Activated naive CD4-positive, alpha-beta T cell treated with anti-CD3 and anti-CD28 coated beads, Interleukin-2, amount 50 U/mL, for 72 hours (primary cell): Measurements from ENCODE around the gene RNF183. TPM values are rescaled to one million over a fixed set of nuclear protein-coding genes. Genes with fewer than 3 reads are reported as not detected.

Experiments
- ATAC-seq, 2 donors: fragments of 150-1000 bp; cut with Tn5 transposase; 2 replicates each; pipeline ENCODE4 v1.10.0; 2021; ENCODE audit warnings: mild to moderate bottlenecking in 2 of 2, moderate library complexity in 2 of 2
- DNase-seq, 2 donors: peaks; one replicate each; pipeline ENCODE4 v3.0.0; 2021 to 2022; ENCODE audit warnings: low spot score in 2 of 2
- H3K27ac Mint-ChIP-seq, 2 donors: one replicate each; pipeline ENCODE4 v1.8.0; 2022; ENCODE audit warnings: mild to moderate bottlenecking in 2 of 2, mixed read lengths in 2 of 2
- H3K36me3 Mint-ChIP-seq, 2 donors: one replicate each; pipeline ENCODE4 v1.8.0; 2022; ENCODE audit warnings: mixed read lengths in 2 of 2
- H3K9me3 Mint-ChIP-seq, 2 donors: one replicate each; pipeline ENCODE4 v1.8.0; 2022; ENCODE audit warnings: mixed read lengths in 2 of 2
- total RNA-seq, 2 donors: library from RNA; stranded (reverse); gene quantifications; one replicate each; pipeline ENCODE4 v1.2.3, GENCODE V29; 2022

The RNF183 gene
- total RNA-seq, 2 donors from 2014 or later = 0.29 TPM; not detected in 1

- H3K9me3 Mint-ChIP-seq = no peaks in the 10 kb centered on the region
- DNase-seq (no peak), ATAC-seq (no peak)
- no peaks in the 10 kb centered on the region for H3K36me3 Mint-ChIP-seq
- H3K27ac Mint-ChIP-seq = no peak overlapping the region
Measured at GRCh38 chr9:113328045-113328782, 25.0 kb upstream of the RNF183 start.

GRCh38 chr9:113326230-113326629 is 23.1 kb upstream of the RNF183 start:
- Mint-ChIP-seq H3K27ac (no peak overlapping the region), H3K9me3 (no peaks in the 10 kb centered on the region), H3K36me3 (no peaks in the 10 kb centered on the region)
- ATAC-seq = no peak
- no peak for DNase-seq

- Mint-ChIP-seq H3K27ac (no peak overlapping the region), H3K36me3 (no peaks in the 10 kb centered on the region), H3K9me3 (no peaks in the 10 kb centered on the region)
- ATAC-seq (no peak), DNase-seq (no peak)
Measured at GRCh38 chr9:113322671-113323070, 19.5 kb upstream of the RNF183 start.

GRCh38 chr9:113320051-113320450 is 16.9 kb upstream of the RNF183 start:
- no peak for DNase-seq
- Mint-ChIP-seq H3K36me3 (no peaks in the 10 kb centered on the region), H3K27ac (no peak overlapping the region), H3K9me3 (no peaks in the 10 kb centered on the region)
- no peak for ATAC-seq

- Mint-ChIP-seq H3K27ac (no peak overlapping the region), H3K9me3 (no peaks in the 10 kb centered on the region), H3K36me3 (no peaks in the 10 kb centered on the region)
- DNase-seq (no peak), ATAC-seq (no peak)
Measured at GRCh38 chr9:113319054-113319453, 15.9 kb upstream of the RNF183 start.

GRCh38 chr9:113317777-113318176 is 14.6 kb upstream of the RNF183 start:
- H3K36me3 Mint-ChIP-seq = no peaks in the 10 kb centered on the region
- ATAC-seq = no peak
- no peak for DNase-seq
- no peak overlapping the region for H3K27ac Mint-ChIP-seq
- H3K9me3 Mint-ChIP-seq = no peaks in the 10 kb centered on the region

- Mint-ChIP-seq H3K36me3 (no peaks in the 10 kb centered on the region), H3K9me3 (no peaks in the 10 kb centered on the region), H3K27ac (no peak overlapping the region)
- ATAC-seq = no peak
- no peak for DNase-seq
Measured at GRCh38 chr9:113316030-113316429, 12.9 kb upstream of the RNF183 start.

GRCh38 chr9:113315231-113315630 is 12.1 kb upstream of the RNF183 start:
- Mint-ChIP-seq H3K27ac (no peak overlapping the region), H3K36me3 (no peaks in the 10 kb centered on the region), H3K9me3 (no peaks in the 10 kb centered on the region)
- no peak for ATAC-seq
- no peak for DNase-seq

- ATAC-seq (no peak), DNase-seq (no peak)
- no peaks in the 10 kb centered on the region for H3K9me3 Mint-ChIP-seq
- H3K36me3 Mint-ChIP-seq = no peaks in the 10 kb centered on the region
- H3K27ac Mint-ChIP-seq = no peak overlapping the region
Measured at GRCh38 chr9:113313261-113313660, 10.1 kb upstream of the RNF183 start.

GRCh38 chr9:113311961-113312360 is 8.8 kb upstream of the RNF183 start:
- Mint-ChIP-seq H3K27ac (no peak overlapping the region), H3K9me3 (no peaks in the 10 kb centered on the region), H3K36me3 (no peaks in the 10 kb centered on the region)
- no peak for DNase-seq
- no peak for ATAC-seq

GRCh38 chr9:113310538-113310937 is 7.4 kb upstream of the RNF183 start:
- ATAC-seq = no peak
- Mint-ChIP-seq H3K9me3 (no peaks in the 10 kb centered on the region), H3K27ac (no peak overlapping the region), H3K36me3 (no peaks in the 10 kb centered on the region)
- no peak for DNase-seq

- Mint-ChIP-seq H3K36me3 (no peaks in the 10 kb centered on the region), H3K9me3 (no peaks in the 10 kb centered on the region), H3K27ac (no peak overlapping the region)
- DNase-seq (no peak), ATAC-seq (no peak)
Measured at GRCh38 chr9:113309204-113309813, 6.1 kb upstream of the RNF183 start.

GRCh38 chr9:113307396-113307975 is 4.3 kb upstream of the RNF183 start:
- DNase-seq = no peak
- no peak for ATAC-seq
- no peak overlapping the region for H3K27ac Mint-ChIP-seq
- H3K36me3 Mint-ChIP-seq = no peaks in the 10 kb centered on the region
- no peaks in the 10 kb centered on the region for H3K9me3 Mint-ChIP-seq

- Mint-ChIP-seq H3K36me3 (no peaks in the 10 kb centered on the region), H3K27ac (no peak overlapping the region), H3K9me3 (no peaks in the 10 kb centered on the region)
- ATAC-seq (no peak), DNase-seq (no peak)
Measured at GRCh38 chr9:113306566-113306965, 3.4 kb upstream of the RNF183 start.

GRCh38 chr9:113301548-113301947 is 1.6 kb downstream of the RNF183 start:
- Mint-ChIP-seq H3K36me3 (no peaks in the 10 kb centered on the region), H3K9me3 (no peaks in the 10 kb centered on the region), H3K27ac (no peak overlapping the region)
- ATAC-seq (no peak), DNase-seq (no peak)

GRCh38 chr9:113299800-113300292 is 3.3 kb downstream of the RNF183 start:
- ATAC-seq (no peak), DNase-seq (no peak)
- Mint-ChIP-seq H3K36me3 (no peaks in the 10 kb centered on the region), H3K27ac (no peak overlapping the region), H3K9me3 (no peaks in the 10 kb centered on the region)

GRCh38 chr9:113298924-113299770 is 4.0 kb downstream of the RNF183 start:
- no peak for ATAC-seq
- no peaks in the 10 kb centered on the region for H3K36me3 Mint-ChIP-seq
- H3K27ac Mint-ChIP-seq = no peak overlapping the region
- no peak for DNase-seq
- no peaks in the 10 kb centered on the region for H3K9me3 Mint-ChIP-seq
